WERI-Rb-1 (cell line): ENCODE data around the gene CSNK2A1.
"Not testable (repeated sequence)": the region's sequence is repeated elsewhere in the genome, so short reads cannot be mapped to it uniquely, and the experiment has no call there.

ENCODE experiments used
- DNase-seq: peaks from one replicate; pipeline ENCODE4 v3.0.0-alpha.2; 2020
- H3K27ac ChIP-seq: fragments of 250-450 bp; sonication (Bioruptor Pico); 2 replicates; pipeline ENCODE4 v1.5.1; 2020; ENCODE audit warnings: mild to moderate bottlenecking, moderate library complexity
- H3K27me3 ChIP-seq: fragments of 250-450 bp; sonication (Bioruptor Pico); 2 replicates; pipeline ENCODE4 v1.5.1; 2021; ENCODE audit warnings: mild to moderate bottlenecking, low read depth, moderate library complexity; ENCODE audit not compliant: insufficient read depth, severe bottlenecking
- H3K36me3 ChIP-seq: fragments of 250-450 bp; sonication (Bioruptor Pico); 2 replicates; pipeline ENCODE4 v1.5.1; 2020; ENCODE audit warnings: mild to moderate bottlenecking, moderate library complexity
- H3K4me3 ChIP-seq: 2 replicates; pipeline ENCODE4 v1.5.1; 2011; ENCODE audit warnings: low read depth, mild to moderate bottlenecking, control low read depth, low read length
- H3K9me3 ChIP-seq: fragments of 250-450 bp; sonication (Bioruptor Pico); 2 replicates; pipeline ENCODE4 v1.5.1; 2021; ENCODE audit warnings: mild to moderate bottlenecking, moderate library complexity; ENCODE audit not compliant: severe bottlenecking
- CTCF ChIP-seq: IDR thresholded peaks from 2 replicates; pipeline ENCODE4 v1.5.1; 2011; ENCODE audit warnings: low read depth, mild to moderate bottlenecking, control low read depth, inconsistent platforms, low read length

CSNK2A1 gene

DNA sequence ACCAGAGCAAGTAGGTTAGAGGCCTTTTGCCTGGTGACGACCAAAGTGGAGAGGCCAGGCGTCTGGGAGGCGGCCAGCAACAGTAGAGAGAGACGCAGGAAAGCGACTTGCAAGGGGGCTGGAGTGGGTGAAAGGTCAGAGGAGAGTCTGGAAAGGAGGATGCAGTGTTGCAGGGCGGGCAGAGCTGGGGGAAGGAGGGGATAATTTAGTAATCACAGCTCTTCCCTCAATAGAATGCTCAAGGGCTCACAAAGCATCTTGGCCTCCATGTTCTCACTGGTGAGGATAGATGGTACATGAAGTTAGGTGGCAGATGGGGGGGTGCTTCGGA, 41.3 kb upstream of the CSNK2A1 start:
- H3K9me3 ChIP-seq: no peaks in the 10 kb centered on the region
- TF ChIP-seq CTCF: no peak
- H3K27me3 ChIP-seq: no peaks in the 10 kb centered on the region
- no peak for DNase-seq
- H3K4me3 ChIP-seq: no peak overlapping the region
- no peak overlapping the region for H3K27ac ChIP-seq
- no peaks in the 10 kb centered on the region for H3K36me3 ChIP-seq

DNA sequence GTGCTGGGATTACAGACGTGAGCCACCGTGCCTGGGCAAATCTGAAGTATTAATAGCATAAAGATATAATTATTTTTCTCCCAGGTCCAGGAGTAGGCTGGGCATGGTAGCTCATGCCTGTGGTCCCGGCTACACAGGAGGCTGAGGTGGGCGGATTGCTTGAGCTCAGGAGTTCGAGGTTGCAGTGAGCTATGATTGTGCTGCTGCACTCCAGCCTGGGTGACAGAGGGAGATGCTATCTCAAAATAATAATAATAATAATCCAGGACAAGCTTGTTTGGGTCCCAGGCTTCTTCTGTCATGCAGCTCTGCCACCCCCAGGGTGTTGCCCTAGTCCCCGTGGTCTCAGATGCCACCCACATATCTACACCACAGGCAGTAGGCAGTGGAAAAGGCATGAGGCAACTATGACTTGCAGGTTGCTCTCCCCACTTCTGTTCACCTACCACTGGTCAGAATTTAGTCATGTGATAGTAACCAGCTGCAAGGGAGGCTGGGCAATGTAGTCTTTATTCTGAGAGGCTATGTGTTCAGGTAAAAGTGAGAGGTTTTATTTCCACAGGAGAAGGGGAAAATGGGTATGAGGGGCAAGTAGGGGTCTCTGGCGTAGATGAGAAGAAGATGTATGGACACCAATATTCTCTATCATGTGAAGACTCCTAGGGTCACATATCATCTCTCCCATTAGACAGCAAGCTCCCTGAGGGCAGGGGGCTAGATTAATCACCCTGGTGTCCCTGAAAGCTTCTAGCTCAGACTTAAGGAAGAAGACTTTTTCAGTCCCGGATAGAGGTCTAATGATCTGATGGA, 40.8 kb upstream of the CSNK2A1 start:
- Histone ChIP-seq H3K9me3 (no peaks in the 10 kb centered on the region), H3K36me3 (no peaks in the 10 kb centered on the region), H3K27ac (no peak overlapping the region), H3K4me3 (no peak overlapping the region), H3K27me3 (no peaks in the 10 kb centered on the region)
- DNase-seq: no peak
- no peak for TF ChIP-seq CTCF

GRCh38 chr20:582204-582603, 38.6 kb upstream of the CSNK2A1 start:
- H3K4me3 ChIP-seq: no peak overlapping the region
- no peak overlapping the region for H3K27ac ChIP-seq
- H3K27me3 ChIP-seq: no peaks in the 10 kb centered on the region
- no peaks in the 10 kb centered on the region for H3K9me3 ChIP-seq
- TF ChIP-seq CTCF: no peak
- DNase-seq: no peak
- H3K36me3 ChIP-seq: no peaks in the 10 kb centered on the region

GRCh38 chr20:578940-579690, 35.5 kb upstream of the CSNK2A1 start:
- H3K4me3 ChIP-seq, H3K27ac ChIP-seq, H3K27me3 ChIP-seq, DNase-seq, H3K9me3 ChIP-seq, H3K36me3 ChIP-seq: not testable (repeated sequence)

DNA sequence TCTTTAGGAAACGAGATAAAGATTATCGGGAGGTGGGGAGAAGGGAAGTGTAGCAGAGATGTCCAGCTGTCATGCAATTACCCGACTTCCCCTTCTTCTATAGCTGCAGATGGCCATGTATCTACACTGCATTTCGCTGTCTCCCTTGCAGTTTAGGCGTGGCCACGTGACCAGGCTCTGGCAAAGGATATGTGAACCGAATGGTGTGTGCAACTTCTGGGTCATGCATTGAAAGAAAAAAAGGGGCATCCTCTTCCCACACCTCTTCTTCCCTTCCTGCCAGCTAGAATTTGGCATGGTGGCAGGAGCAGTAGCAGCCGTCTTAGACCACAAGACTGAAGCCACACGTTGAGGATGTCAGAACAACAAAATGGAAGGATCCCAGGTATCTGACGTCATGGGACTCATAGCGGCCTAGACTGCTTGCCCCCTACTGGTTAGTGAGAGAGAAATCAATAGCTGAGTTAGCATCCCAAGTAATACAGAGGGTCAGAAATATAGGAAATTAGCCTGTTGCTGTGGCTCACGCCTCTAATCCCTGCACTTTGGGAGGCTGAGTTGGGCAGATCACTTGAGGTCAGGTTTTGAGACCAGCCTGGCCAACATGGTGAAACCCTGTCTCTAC, 33.7 kb upstream of the CSNK2A1 start:
- DNase-seq: peak; percentile 86
- Histone ChIP-seq H3K9me3 (no peaks in the 10 kb centered on the region), H3K4me3 (peak overlapping the region; percentile 28), H3K27me3 (no peaks in the 10 kb centered on the region), H3K36me3 (no peaks in the 10 kb centered on the region), H3K27ac (peak overlapping the region; percentile 96)
- peak; percentile 73 for TF ChIP-seq CTCF

GRCh38 chr20:576156-576555, 32.6 kb upstream of the CSNK2A1 start:
- H3K27me3 ChIP-seq: no peaks in the 10 kb centered on the region
- H3K9me3 ChIP-seq: no peaks in the 10 kb centered on the region
- no peaks in the 10 kb centered on the region for H3K36me3 ChIP-seq
- no peak for TF ChIP-seq CTCF
- DNase-seq: no peak
- H3K4me3 ChIP-seq: no peak overlapping the region
- H3K27ac ChIP-seq: peak overlapping the region; percentile 96
